GM19025 (cell line): ENCODE data around the gene NPLOC4.

Experiments
- ATAC-seq: cut with Tn5 transposase; IDR thresholded peaks from one replicate; pipeline ENCODE4 v1.9.1; 2021; ENCODE audit warnings: mild to moderate bottlenecking, low read depth, moderate library complexity; ENCODE audit not compliant: unreplicated experiment

Gene NPLOC4

DNA sequence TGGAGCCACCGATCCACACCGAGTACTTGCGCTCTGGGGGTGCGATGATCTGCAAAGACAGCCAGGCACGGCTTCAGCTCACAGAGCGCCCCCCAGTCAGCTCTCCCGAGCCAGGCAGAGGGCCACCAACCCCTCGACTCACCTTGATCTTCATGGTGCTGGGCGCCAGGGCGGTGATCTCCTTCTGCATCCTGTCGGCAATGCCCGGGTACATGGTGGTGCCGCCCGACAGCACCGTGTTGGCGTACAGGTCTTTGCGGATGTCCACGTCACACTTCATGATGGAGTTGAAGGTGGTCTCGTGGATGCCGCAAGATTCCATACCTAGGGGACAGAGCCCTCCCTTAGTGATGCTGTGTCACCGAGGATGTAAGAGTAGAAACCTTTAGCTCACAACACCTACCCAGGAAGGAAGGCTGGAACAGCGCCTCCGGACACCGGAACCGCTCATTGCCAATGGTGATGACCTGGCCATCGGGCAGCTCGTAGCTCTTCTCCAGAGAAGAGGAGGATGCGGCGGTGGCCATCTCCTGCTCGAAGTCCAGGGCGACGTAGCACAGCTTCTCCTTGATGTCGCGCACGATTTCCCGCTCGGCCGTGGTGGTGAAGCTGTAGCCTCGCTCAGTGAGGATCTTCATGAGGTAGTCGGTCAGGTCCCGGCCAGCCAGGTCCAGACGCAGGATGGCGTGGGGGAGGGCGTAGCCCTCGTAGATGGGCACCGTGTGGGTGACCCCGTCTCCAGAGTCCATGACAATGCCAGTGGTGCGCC lies 125.9 kb downstream of the NPLOC4 start:
- no peak for ATAC-seq

DNA sequence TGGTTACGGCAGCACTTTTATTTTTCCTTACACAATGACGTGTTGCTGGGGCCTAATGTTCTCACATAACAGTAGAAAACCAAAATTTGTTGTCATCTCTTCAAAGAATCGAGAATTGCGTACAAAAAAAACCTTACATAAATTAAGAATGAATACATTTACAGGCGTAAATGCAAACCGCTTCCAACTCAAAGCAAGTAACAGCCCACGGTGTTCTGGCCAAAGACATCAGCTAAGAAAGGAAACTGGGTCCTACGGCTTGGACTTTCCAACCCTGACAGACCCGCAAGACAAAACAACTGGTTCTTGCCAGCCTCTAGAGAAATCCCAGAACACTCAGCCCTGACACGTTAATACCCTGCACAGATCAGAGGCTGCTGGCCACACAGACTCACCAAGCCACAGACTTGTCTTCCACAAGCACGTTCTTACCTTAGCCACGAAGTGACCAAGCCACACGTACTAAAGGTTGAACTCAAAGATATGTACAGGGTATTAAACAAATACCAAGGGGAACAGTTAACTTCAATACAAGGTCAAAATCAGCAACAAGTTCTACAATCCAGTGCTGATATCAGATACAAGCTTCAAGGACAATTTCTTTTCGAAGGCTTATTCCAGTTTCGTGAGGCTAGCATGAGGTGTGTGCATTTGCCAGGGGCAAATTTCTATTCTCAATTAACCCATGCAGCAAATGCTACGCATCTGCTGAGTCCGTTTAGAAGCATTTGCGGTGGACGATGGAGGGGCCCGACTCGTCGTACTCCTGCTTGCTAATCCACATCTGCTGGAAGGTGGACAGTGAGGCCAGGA lies 126.7 kb downstream of the NPLOC4 start:
- no peak for ATAC-seq

DNA sequence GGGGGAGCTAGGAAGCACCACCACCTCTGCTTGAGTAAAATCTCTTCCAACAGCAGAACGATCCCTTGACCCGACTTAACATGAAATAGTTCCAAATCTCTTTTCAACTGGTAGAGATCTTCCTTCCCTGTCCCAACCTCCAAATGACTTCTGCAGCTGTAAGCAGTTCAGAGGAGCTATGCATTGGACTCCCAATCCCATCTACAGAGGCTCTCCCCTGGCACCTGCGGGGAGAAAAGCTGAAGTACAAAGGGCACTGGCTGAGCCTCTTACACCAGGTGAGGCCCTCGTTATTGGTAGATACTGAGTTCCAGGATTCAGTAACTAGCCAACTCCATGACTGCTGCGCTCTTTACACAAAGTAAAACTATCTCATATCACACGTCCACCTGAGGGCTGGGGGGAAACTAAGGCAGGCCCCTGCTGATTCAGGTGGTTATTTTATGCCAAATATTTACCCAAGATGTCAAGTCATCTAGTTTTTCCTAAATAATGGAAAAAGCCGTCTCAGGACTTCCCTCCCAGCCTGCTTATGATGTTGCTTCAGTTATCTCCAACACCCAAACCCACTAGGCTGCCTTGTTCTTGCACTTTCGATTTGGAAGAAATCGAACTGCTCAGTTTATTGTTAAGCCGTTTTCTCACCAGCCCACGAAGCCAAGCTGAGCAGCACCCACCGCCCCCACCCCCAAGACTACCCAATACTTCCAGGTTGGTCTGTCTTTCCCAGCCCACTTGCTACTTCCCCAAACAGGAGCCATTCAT lies 127.5 kb downstream of the NPLOC4 start:
- ATAC-seq = no peak

DNA sequence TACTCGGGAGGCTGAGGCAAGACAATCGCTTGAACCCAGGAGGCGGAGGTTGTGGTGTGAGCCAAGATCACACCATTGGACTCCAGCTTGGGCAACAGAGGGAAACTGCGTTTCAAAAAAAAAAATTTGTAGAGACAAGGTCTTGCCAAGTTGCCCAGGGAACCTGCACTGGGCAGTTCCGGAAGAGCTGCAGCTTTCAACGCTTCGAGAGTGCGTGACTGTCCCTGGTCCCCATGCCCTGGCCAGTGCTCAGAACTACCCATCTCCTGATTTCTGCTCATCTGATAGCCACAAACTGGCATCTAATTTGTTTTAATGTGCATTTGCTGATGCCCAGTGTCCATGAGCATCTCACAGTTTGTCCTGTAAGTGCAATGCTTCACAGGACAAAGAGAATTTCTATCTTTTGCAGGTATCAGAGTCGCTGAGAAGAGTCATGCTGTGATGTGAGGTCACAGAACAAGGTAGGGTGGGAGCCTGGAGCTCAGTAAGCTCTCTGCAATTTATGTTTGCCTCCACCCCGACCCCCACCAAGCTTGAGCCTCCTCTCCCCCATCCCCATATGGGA lies 128.2 kb downstream of the NPLOC4 start:
- ATAC-seq = no peak
